Measurements from ENCODE around the gene SHISA6.

SHISA6 gene

DNA sequence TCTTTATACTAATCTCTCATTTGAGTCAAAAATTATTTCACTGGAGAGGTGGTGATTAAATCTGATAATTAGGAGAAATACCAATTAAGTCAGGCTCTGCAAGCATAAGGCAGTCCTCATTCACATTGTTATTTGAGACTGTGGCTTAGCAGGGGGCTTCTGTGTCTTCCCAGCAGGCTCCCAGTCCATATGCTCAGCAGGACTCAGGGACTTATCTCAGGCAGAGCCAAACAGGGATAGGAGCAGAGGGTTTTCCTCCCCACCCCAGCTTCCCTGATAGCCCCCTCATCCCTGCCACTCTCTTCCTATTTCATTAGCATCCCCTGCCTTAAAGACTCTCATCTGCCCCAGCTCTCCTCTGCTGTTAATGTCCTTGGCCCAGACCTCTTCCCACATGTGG lies 252.9 kb downstream of the SHISA6 start:
- H3K9ac ChIP-seq (ENCODE audit: low read depth in 1 of 2, low read length in 2 of 2), result no peak overlapping the region
- H3K27me3 ChIP-seq (ENCODE audit: control insufficient read depth in 2 of 2, insufficient read depth in 2 of 2, low read length in 2 of 2), result no peaks in the 10 kb centered on the region

DNA sequence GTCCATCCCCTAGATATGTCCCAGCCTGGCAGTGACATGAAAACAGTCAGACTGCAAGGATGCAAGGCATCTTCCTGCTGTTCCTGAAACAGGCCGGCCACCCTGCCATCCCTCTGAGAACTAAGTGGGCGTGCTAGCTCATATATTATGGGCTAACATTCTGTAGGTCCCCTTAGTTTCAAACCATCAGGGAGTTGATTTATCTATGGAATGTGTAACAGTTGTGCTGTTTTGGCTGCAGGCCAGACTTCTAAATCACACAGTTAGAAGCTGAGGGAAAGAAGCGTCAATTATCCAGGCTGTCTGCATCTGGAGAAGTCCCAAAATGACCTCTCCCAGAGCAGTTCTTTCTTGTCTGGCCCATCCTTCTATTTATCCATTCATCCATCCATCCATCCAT lies 254.6 kb downstream of the SHISA6 start:
- no peak overlapping the region for H3K9ac ChIP-seq (ENCODE audit: low read depth in 1 of 2, low read length in 2 of 2)
- no peaks in the 10 kb centered on the region for H3K36me3 ChIP-seq (ENCODE audit: control insufficient read depth in 2 of 2, insufficient read depth in 2 of 2, low read length in 2 of 2)
- no peaks in the 10 kb centered on the region for H3K27me3 ChIP-seq (ENCODE audit: control insufficient read depth in 2 of 2, insufficient read depth in 2 of 2, low read length in 2 of 2)
- H3K4me1 ChIP-seq (ENCODE audit: control insufficient read depth in 2 of 2, insufficient read depth in 2 of 2, low read length in 2 of 2), result no peaks in the 10 kb centered on the region
- no peak overlapping the region for H3K27ac ChIP-seq (ENCODE audit: low read depth in 2 of 2, low read length in 2 of 2)
- no peaks in the 10 kb centered on the region for H3K9me3 ChIP-seq (ENCODE audit: control insufficient read depth in 2 of 2, low read length in 2 of 2)
- H3K4me3 ChIP-seq (ENCODE audit: low read length in 2 of 2), result no peak overlapping the region

More for the DNA sequence above, 252.9 kb downstream of the SHISA6 start:
- no peak overlapping the region for H3K4me3 ChIP-seq (ENCODE audit: low read length in 2 of 2)
- H3K27ac ChIP-seq (ENCODE audit: low read depth in 2 of 2, low read length in 2 of 2), result no peak overlapping the region
- H3K36me3 ChIP-seq (ENCODE audit: control insufficient read depth in 2 of 2, insufficient read depth in 2 of 2, low read length in 2 of 2), result no peaks in the 10 kb centered on the region
- H3K9me3 ChIP-seq (ENCODE audit: control insufficient read depth in 2 of 2, low read length in 2 of 2), result no peaks in the 10 kb centered on the region
- H3K4me1 ChIP-seq (ENCODE audit: control insufficient read depth in 2 of 2, insufficient read depth in 2 of 2, low read length in 2 of 2), result no peaks in the 10 kb centered on the region

DNA sequence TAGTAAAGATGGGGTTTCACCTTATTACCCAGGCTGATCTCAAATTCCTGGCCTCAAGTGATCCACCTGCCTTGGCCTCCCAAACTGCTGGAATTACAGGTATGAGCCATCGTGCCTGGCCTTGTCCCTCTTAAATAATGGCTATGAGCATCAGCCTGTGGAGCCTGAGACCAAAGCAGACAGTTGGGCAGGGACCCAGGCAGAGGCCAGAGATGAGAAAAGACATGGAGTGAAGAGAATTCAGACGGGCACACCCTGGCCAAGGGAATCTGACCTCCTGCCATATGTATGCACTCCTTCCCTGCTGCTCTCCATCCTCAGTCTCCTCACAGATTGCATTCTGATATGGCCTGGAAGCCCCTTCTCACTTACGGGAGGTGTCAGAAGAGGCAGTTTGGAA lies 258.9 kb downstream of the SHISA6 start:
- no peaks in the 10 kb centered on the region for H3K4me1 ChIP-seq (ENCODE audit: control insufficient read depth in 2 of 2, insufficient read depth in 2 of 2, low read length in 2 of 2)
- H3K4me3 ChIP-seq (ENCODE audit: low read length in 2 of 2), result no peak overlapping the region
- no peak overlapping the region for H3K27ac ChIP-seq (ENCODE audit: low read depth in 2 of 2, low read length in 2 of 2)
- no peaks in the 10 kb centered on the region for H3K36me3 ChIP-seq (ENCODE audit: control insufficient read depth in 2 of 2, insufficient read depth in 2 of 2, low read length in 2 of 2)
- no peaks in the 10 kb centered on the region for H3K27me3 ChIP-seq (ENCODE audit: control insufficient read depth in 2 of 2, insufficient read depth in 2 of 2, low read length in 2 of 2)
- H3K9me3 ChIP-seq (ENCODE audit: control insufficient read depth in 2 of 2, low read length in 2 of 2), result no peaks in the 10 kb centered on the region
- no peak overlapping the region for H3K9ac ChIP-seq (ENCODE audit: low read depth in 1 of 2, low read length in 2 of 2)

DNA sequence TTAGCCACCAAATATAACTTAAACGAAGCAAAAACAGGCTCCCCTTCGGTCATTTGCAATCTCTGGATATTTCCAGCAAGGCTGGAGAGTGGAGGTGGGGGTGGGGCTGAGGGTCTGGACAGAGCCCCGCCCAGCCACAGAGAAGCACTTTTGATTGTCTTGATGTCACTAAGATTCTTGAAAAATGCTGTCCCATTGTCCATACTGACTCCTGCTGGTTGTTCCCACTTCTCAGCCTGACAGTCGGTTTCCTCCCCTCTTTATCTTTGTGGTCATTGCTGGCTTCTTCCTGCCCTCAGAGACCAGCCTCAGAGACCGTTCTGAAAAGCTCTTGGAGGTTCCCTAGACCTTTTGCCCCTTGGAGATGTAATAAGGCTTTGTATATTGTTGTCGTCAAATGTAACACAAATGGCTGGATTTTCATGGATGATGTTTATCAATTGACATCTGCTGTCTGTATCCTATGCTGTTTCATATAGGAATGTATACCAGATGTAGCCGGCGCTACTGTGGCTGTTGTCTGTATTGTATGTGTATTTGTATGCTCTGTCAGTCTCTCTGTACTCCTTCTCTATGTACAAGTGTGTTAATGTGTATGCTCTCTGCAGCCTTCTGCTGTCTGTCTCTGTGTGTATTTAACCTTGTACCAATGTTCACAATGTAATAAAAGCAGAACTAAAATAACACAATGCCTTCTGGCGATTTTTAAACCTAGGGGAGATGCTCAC lies 262.5 kb downstream of the SHISA6 start:
- no peak overlapping the region for H3K4me3 ChIP-seq (ENCODE audit: low read length in 2 of 2)
- H3K27me3 ChIP-seq (ENCODE audit: control insufficient read depth in 2 of 2, insufficient read depth in 2 of 2, low read length in 2 of 2), result no peaks in the 10 kb centered on the region
- no peak overlapping the region for H3K9ac ChIP-seq (ENCODE audit: low read depth in 1 of 2, low read length in 2 of 2)
- no peak overlapping the region for H3K27ac ChIP-seq (ENCODE audit: low read depth in 2 of 2, low read length in 2 of 2)
- H3K36me3 ChIP-seq (ENCODE audit: control insufficient read depth in 2 of 2, insufficient read depth in 2 of 2, low read length in 2 of 2), result no peaks in the 10 kb centered on the region
- no peaks in the 10 kb centered on the region for H3K4me1 ChIP-seq (ENCODE audit: control insufficient read depth in 2 of 2, insufficient read depth in 2 of 2, low read length in 2 of 2)
- no peaks in the 10 kb centered on the region for H3K9me3 ChIP-seq (ENCODE audit: control insufficient read depth in 2 of 2, low read length in 2 of 2)

DNA sequence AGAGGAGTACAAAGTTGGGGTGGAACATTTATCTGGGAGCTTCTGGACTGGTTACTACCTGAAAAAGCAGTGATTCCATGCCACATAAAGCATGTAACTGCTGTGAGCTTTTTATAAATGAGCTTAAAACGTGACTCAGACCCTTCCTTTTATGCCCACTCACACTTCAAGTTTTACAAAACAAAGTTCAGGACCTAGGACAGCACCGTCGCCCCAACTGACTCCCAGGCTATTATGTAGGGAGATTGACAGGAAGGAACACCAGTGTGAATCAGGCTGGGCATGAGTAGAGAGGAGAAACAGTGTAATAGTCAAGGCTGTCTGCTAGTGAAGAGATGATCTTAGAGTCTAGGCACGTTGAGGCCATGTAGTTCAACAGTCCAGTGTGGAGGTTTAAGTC lies 265.6 kb downstream of the SHISA6 start:
- no peak overlapping the region for H3K27ac ChIP-seq (ENCODE audit: low read depth in 2 of 2, low read length in 2 of 2)
- H3K9me3 ChIP-seq (ENCODE audit: control insufficient read depth in 2 of 2, low read length in 2 of 2), result no peaks in the 10 kb centered on the region
- no peaks in the 10 kb centered on the region for H3K27me3 ChIP-seq (ENCODE audit: control insufficient read depth in 2 of 2, insufficient read depth in 2 of 2, low read length in 2 of 2)
- no peak overlapping the region for H3K4me3 ChIP-seq (ENCODE audit: low read length in 2 of 2)
- peaks cover 0 to 3% of the 10 kb centered on the region in 2 donors for H3K4me1 ChIP-seq (ENCODE audit: control insufficient read depth in 2 of 2, insufficient read depth in 2 of 2, low read length in 2 of 2)
- no peaks in the 10 kb centered on the region for H3K36me3 ChIP-seq (ENCODE audit: control insufficient read depth in 2 of 2, insufficient read depth in 2 of 2, low read length in 2 of 2)
- no peak overlapping the region for H3K9ac ChIP-seq (ENCODE audit: low read depth in 1 of 2, low read length in 2 of 2)

DNA sequence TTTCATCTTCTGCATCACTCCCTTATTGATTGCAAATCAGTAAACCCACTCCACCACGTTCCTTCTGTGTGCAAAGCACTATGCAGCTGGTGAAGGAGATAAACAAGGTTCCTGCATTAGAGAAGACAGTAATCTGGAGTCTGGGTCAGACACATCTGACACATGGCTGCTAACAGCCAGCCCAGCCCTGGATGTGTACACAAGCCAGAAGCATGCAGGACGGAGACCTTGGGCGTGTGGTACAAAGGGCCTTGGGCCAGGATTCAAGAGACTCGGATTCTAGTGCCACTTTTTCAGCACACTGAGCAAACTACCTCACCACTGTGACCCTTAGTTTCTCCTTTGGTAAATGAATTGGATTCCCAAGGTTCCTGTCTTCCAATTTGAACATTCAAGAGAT lies 270.7 kb downstream of the SHISA6 start:
- H3K27me3 ChIP-seq (ENCODE audit: control insufficient read depth in 2 of 2, insufficient read depth in 2 of 2, low read length in 2 of 2), result peaks cover 0 to 2% of the 10 kb centered on the region in 2 donors
- no peak overlapping the region for H3K4me3 ChIP-seq (ENCODE audit: low read length in 2 of 2)
- H3K9me3 ChIP-seq (ENCODE audit: control insufficient read depth in 2 of 2, low read length in 2 of 2), result no peaks in the 10 kb centered on the region
- H3K9ac ChIP-seq (ENCODE audit: low read depth in 1 of 2, low read length in 2 of 2), result no peak overlapping the region
- no peak overlapping the region for H3K27ac ChIP-seq (ENCODE audit: low read depth in 2 of 2, low read length in 2 of 2)
- peaks cover 0 to 3% of the 10 kb centered on the region in 2 donors for H3K4me1 ChIP-seq (ENCODE audit: control insufficient read depth in 2 of 2, insufficient read depth in 2 of 2, low read length in 2 of 2)
- H3K36me3 ChIP-seq (ENCODE audit: control insufficient read depth in 2 of 2, insufficient read depth in 2 of 2, low read length in 2 of 2), result no peaks in the 10 kb centered on the region

DNA sequence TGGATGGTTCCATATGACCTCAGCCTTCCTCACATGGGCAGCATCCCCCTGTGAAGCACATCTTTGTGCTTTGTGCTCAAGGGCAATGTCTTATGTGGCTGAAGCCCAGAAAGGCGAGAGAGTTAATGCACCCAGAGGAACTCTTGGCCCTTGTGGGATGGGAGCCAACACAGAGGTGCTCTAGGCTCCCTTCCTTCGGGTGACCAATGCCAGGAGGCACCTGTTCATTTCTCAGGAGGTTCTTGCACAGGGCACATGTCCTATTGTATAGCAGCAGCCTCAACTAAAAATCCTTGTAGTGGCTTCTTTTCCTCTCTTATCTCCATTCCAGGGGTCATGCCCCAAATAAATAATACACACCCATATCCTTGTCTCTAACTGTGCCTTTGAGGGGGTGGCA lies 273.6 kb downstream of the SHISA6 start:
- no peaks in the 10 kb centered on the region for H3K9me3 ChIP-seq (ENCODE audit: control insufficient read depth in 2 of 2, low read length in 2 of 2)

DNA sequence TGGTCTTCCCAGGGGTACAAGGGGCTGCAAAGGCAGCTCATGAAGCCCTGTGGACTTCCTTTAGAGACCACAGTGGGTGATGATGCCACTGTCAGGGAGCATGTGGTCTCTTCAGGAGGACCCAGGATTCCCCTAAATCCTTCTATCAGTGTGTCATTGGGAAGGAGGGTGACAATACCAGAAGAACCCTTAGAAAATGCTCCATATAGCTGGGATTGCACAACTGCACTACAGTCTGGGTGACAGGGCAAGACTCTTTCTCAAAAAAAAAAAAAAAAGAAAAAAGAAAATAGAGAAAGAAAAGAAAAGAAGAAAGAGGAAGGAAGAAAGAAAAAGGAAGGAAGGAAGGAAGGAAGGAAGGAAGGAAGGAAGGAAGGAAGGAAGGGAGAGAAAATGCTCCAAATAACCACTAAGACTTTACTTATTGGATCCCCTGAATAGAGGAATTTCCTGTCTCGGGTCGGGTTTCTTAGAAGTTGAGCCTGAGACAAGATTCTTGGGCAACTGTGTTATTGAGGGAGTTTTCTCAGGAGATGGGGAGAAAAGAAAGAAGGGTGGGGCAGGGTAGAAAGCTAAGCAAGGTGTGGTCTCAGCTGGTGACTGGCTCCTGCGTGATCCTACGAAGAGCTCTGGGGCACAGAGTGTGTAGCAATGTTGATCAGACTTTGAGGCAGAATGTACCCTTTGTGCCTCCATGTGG lies 274.1 kb downstream of the SHISA6 start:
- peaks cover 0 to 2% of the 10 kb centered on the region in 2 donors for H3K27me3 ChIP-seq (ENCODE audit: control insufficient read depth in 2 of 2, insufficient read depth in 2 of 2, low read length in 2 of 2)
- no peaks in the 10 kb centered on the region for H3K36me3 ChIP-seq (ENCODE audit: control insufficient read depth in 2 of 2, insufficient read depth in 2 of 2, low read length in 2 of 2)
- no peaks in the 10 kb centered on the region for H3K9me3 ChIP-seq (ENCODE audit: control insufficient read depth in 2 of 2, low read length in 2 of 2)
- no peak overlapping the region for H3K27ac ChIP-seq (ENCODE audit: low read depth in 2 of 2, low read length in 2 of 2)
- H3K4me3 ChIP-seq (ENCODE audit: low read length in 2 of 2), result no peak overlapping the region
- H3K9ac ChIP-seq (ENCODE audit: low read depth in 1 of 2, low read length in 2 of 2), result no peak overlapping the region
- peaks cover 0 to 3% of the 10 kb centered on the region in 2 donors for H3K4me1 ChIP-seq (ENCODE audit: control insufficient read depth in 2 of 2, insufficient read depth in 2 of 2, low read length in 2 of 2)

More for the DNA sequence above, 273.6 kb downstream of the SHISA6 start:
- peaks cover 0 to 3% of the 10 kb centered on the region in 2 donors for H3K4me1 ChIP-seq (ENCODE audit: control insufficient read depth in 2 of 2, insufficient read depth in 2 of 2, low read length in 2 of 2)
- peaks cover 0 to 2% of the 10 kb centered on the region in 2 donors for H3K27me3 ChIP-seq (ENCODE audit: control insufficient read depth in 2 of 2, insufficient read depth in 2 of 2, low read length in 2 of 2)
- H3K4me3 ChIP-seq (ENCODE audit: low read length in 2 of 2), result no peak overlapping the region
- H3K27ac ChIP-seq (ENCODE audit: low read depth in 2 of 2, low read length in 2 of 2), result no peak overlapping the region
- H3K9ac ChIP-seq (ENCODE audit: low read depth in 1 of 2, low read length in 2 of 2), result no peak overlapping the region
- H3K36me3 ChIP-seq (ENCODE audit: control insufficient read depth in 2 of 2, insufficient read depth in 2 of 2, low read length in 2 of 2), result no peaks in the 10 kb centered on the region

DNA sequence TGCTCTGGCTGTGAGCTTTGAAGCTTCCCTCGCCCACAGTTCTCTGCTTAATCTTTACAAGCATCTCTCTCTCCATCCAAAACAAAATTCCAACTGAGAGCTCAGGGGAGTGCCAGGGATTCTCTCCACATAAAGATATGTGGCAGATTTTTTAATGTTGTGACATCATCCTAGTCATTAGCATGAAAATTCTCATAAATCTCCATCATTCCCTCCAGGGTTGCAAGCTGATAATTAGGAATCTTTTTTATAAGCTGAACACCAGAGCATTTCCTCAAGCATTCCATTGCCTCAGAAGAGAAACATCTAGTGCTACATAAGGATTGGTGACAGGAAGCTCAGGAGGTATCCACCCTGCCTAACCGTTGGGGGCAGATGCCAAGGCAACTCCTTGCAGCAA lies 274.9 kb downstream of the SHISA6 start:
- Histone ChIP-seq H3K27ac (ENCODE audit: low read depth in 2 of 2, low read length in 2 of 2) (no peak overlapping the region), H3K4me1 (ENCODE audit: control insufficient read depth in 2 of 2, insufficient read depth in 2 of 2, low read length in 2 of 2) (peaks cover 0 to 3% of the 10 kb centered on the region in 2 donors), H3K4me3 (ENCODE audit: low read length in 2 of 2) (no peak overlapping the region), H3K27me3 (ENCODE audit: control insufficient read depth in 2 of 2, insufficient read depth in 2 of 2, low read length in 2 of 2) (peaks cover 0 to 2% of the 10 kb centered on the region in 2 donors), H3K36me3 (ENCODE audit: control insufficient read depth in 2 of 2, insufficient read depth in 2 of 2, low read length in 2 of 2) (no peaks in the 10 kb centered on the region), H3K9ac (ENCODE audit: low read depth in 1 of 2, low read length in 2 of 2) (no peak overlapping the region), H3K9me3 (ENCODE audit: control insufficient read depth in 2 of 2, low read length in 2 of 2) (no peaks in the 10 kb centered on the region)

DNA sequence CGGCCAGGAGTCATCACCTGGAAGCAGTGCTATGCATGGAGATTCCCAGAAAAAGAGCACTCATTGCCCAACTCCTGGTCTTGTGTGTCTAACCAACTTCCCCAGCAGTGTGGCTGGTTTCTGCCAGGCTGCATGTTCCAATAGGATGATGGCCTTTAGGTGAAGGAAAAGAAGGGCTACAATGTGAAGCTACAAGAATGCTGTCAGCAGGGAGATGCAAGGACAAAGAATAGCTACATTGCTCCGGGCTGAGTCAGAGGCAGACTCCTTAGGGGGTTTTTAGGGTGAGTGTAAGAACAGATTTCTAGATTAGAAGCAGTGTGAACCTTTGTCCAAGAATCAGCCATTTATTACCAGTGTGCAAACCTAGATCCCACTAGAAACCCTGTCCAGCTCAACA lies 294.2 kb downstream of the SHISA6 start:
- Histone ChIP-seq H3K4me1 (ENCODE audit: control insufficient read depth in 2 of 2, insufficient read depth in 2 of 2, low read length in 2 of 2) (no peaks in the 10 kb centered on the region), H3K27me3 (ENCODE audit: control insufficient read depth in 2 of 2, insufficient read depth in 2 of 2, low read length in 2 of 2) (no peaks in the 10 kb centered on the region), H3K9me3 (ENCODE audit: control insufficient read depth in 2 of 2, low read length in 2 of 2) (no peaks in the 10 kb centered on the region), H3K9ac (ENCODE audit: low read depth in 1 of 2, low read length in 2 of 2) (no peak overlapping the region), H3K27ac (ENCODE audit: low read depth in 2 of 2, low read length in 2 of 2) (no peak overlapping the region), H3K4me3 (ENCODE audit: low read length in 2 of 2) (no peak overlapping the region), H3K36me3 (ENCODE audit: control insufficient read depth in 2 of 2, insufficient read depth in 2 of 2, low read length in 2 of 2) (no peaks in the 10 kb centered on the region)

Measured in mucosa of rectum (tissue), 2 donors.